ENCODE measurements around the gene SORCS3. TPM values are rescaled to one million over a fixed set of nuclear protein-coding genes. Genes with fewer than 3 reads are reported as not detected.

Gene SORCS3
- total RNA-seq, 4 donors from 2014 or later = not detected

- Histone ChIP-seq H3K4me3 (replicated peaks in 1 of 3) (no peak overlapping the region), H3K36me3 (no peaks in the 10 kb centered on the region), H3K27ac (no peak overlapping the region), H3K4me1 (no peaks in the 10 kb centered on the region), H3K27me3 (no peaks in the 10 kb centered on the region), H3K9me3 (no peaks in the 10 kb centered on the region)
- 92 to 94% methylated on average over 2 of the region's 2 CpGs for WGBS, 2 donors
- no peak for DNase-seq
- TF ChIP-seq CTCF (IDR thresholded peaks at IDR 0.05) = no peak
- no peak for TF ChIP-seq POLR2A (IDR thresholded peaks at IDR 0.05)
- intact Hi-C loops (cut with DNase I) = no loop called here
These were observed 165.7 kb downstream of the SORCS3 start for GRCh38 chr10:104806801-104807200.

GRCh38 chr10:104807581-104808310, 166.7 kb downstream of the SORCS3 start:
- H3K27me3 ChIP-seq = no peaks in the 10 kb centered on the region
- no peak overlapping the region for H3K4me3 ChIP-seq (replicated peaks in 1 of 3)
- TF ChIP-seq POLR2A (IDR thresholded peaks at IDR 0.05) (no peak), CTCF (IDR thresholded peaks at IDR 0.05) (no peak)
- H3K4me1 ChIP-seq = no peaks in the 10 kb centered on the region
- H3K9me3 ChIP-seq = no peaks in the 10 kb centered on the region
- no peak overlapping the region for H3K27ac ChIP-seq
- intact Hi-C loops (cut with DNase I) = no loop called here
- 75 to 80% methylated on average over 7 of the region's 7 CpGs for WGBS, 2 donors
- H3K36me3 ChIP-seq = no peaks in the 10 kb centered on the region
- DNase-seq = no peak

- Histone ChIP-seq H3K36me3 (no peaks in the 10 kb centered on the region), H3K27me3 (no peaks in the 10 kb centered on the region), H3K4me3 (replicated peaks in 1 of 3) (no peak overlapping the region), H3K27ac (no peak overlapping the region), H3K4me1 (no peaks in the 10 kb centered on the region), H3K9me3 (no peaks in the 10 kb centered on the region)
- intact Hi-C loops (cut with DNase I) = no loop called here
- no peak for DNase-seq
- TF ChIP-seq POLR2A (IDR thresholded peaks at IDR 0.05) (no peak), CTCF (IDR thresholded peaks at IDR 0.05) (no peak)
- 62 to 69% methylated on average over 6 of the region's 6 CpGs for WGBS, 2 donors
These were observed 168.4 kb downstream of the SORCS3 start for GRCh38 chr10:104809288-104810090.

- intact Hi-C loops (cut with DNase I) = no loop called here
- Histone ChIP-seq H3K36me3 (no peaks in the 10 kb centered on the region), H3K4me3 (replicated peaks in 1 of 3) (no peak overlapping the region), H3K27ac (no peak overlapping the region), H3K4me1 (no peaks in the 10 kb centered on the region), H3K27me3 (no peaks in the 10 kb centered on the region), H3K9me3 (no peaks in the 10 kb centered on the region)
- TF ChIP-seq CTCF (IDR thresholded peaks at IDR 0.05) = no peak
- no peak for TF ChIP-seq POLR2A (IDR thresholded peaks at IDR 0.05)
- 75 to 86% methylated on average over 1 of the region's 1 CpG for WGBS, 2 donors
- no peak for DNase-seq
These were observed 170.1 kb downstream of the SORCS3 start for GRCh38 chr10:104811166-104811565.

- no peak overlapping the region for H3K4me3 ChIP-seq (replicated peaks in 1 of 3)
- no peak for TF ChIP-seq POLR2A (IDR thresholded peaks at IDR 0.05)
- no peak for TF ChIP-seq CTCF (IDR thresholded peaks at IDR 0.05)
- no peaks in the 10 kb centered on the region for H3K9me3 ChIP-seq
- H3K27ac ChIP-seq = no peak overlapping the region
- intact Hi-C loops (cut with DNase I) = no loop called here
- WGBS, 2 donors = 68 to 75% methylated on average over 2 of the region's 2 CpGs
- H3K36me3 ChIP-seq = no peaks in the 10 kb centered on the region
- H3K27me3 ChIP-seq = no peaks in the 10 kb centered on the region
- no peaks in the 10 kb centered on the region for H3K4me1 ChIP-seq
- no peak for DNase-seq
These were observed 175.4 kb downstream of the SORCS3 start for GRCh38 chr10:104816501-104816900.
